ENCODE data around the gene PCDH9.

- TF ChIP-seq POLR2A (IDR thresholded peaks at IDR 0.05; ENCODE audit: low read depth, low read length) (no peak), POLR2AphosphoS5 (IDR thresholded peaks at IDR 0.05; ENCODE audit: low read depth, low read length) (no peak), TAF1 (IDR thresholded peaks at IDR 0.05; ENCODE audit: borderline replicate concordance, low read depth, low read length) (no peak)
Observed at GRCh38 chr13:67001363-67001762, 228.8 kb downstream of the PCDH9 start.
